Activated CD4-positive, alpha-beta T cell treated with anti-CD3 and anti-CD28 coated beads, Interleukin-2, amount 50 U/mL, for 1 hour (primary cell): ENCODE results near the gene HMOX2.

Experiments
- DNase-seq: peaks from one replicate; pipeline ENCODE4 v3.0.0-alpha.2; 2020

HMOX2 gene

GRCh38 chr16:4465977-4466779, 10.0 kb upstream of the HMOX2 start:
- peak; percentile 49 for DNase-seq

DNA sequence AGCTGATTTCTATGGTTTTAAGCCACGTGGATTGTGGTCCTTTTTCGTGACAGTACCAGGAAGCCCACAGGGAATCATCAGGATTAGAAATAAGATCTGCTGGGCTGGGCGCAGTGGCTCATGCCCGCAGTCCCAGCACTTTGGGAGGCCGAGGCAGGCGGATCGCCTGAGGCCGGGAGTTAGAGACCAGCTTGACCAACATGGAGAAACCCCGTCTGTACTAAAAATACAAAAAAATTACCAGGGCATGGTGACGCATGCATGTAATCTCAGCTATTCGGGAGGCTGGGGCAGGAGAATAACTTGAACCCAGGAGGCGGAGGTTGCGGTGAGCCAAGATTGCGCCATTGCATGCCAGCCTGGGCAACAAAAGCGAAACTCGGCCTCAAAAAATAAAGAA, 8.3 kb upstream of the HMOX2 start:
- no peak for DNase-seq

DNA sequence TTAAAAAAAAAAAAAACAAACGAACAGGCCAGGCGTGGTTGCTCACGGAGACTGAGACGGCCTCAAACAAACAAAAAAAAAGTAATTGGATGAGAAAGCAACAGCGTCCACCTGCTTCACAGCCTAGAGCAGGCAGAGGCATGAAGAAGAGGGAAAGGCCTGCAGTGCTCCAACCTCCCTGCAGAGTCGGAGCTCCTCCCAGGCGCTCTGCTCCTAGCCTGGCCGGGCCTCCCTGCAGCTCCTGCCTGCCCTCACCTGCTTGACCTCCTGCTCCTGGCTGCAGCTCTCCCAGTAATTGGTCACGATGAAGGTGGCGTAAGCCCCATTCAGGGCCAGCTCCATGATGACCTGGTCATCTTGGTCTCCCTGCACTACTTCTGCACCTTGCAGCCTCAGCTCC, 7.2 kb upstream of the HMOX2 start:
- no peak for DNase-seq

DNA sequence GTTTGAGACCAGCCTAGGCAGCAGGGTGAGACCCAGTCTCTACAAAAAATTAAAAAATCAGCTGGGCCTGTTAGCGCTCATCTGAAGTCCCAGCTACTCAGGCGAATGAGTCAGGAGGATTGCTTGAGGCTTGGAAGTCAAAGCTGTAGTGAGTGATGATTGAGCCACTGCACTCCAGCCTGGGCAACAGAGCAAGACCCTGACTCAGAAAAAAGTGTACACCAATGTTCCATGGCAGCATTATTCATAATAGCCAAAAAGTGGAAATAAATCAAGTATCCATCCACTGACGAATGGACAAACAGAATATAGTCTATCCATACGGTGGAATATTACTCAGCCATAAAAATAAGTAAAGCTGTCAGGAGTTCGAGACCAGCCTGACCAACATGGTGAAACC, 4.3 kb upstream of the HMOX2 start:
- no peak for DNase-seq

- no peak for DNase-seq
These were observed 3.3 kb upstream of the HMOX2 start for GRCh38 chr16:4472880-4473279.

- peak; percentile 76 for DNase-seq
These were observed 1.8 kb upstream of the HMOX2 start, which contains the start of gene NMRAL1 for GRCh38 chr16:4474192-4474961. TSS of gene NMRAL1 (minus strand) at chr16:4474625. CDS start at chr16:4474132, 493 bp downstream.

- no peak for DNase-seq
These were observed 1.8 kb downstream of the HMOX2 start for GRCh38 chr16:4477966-4478365.

DNA sequence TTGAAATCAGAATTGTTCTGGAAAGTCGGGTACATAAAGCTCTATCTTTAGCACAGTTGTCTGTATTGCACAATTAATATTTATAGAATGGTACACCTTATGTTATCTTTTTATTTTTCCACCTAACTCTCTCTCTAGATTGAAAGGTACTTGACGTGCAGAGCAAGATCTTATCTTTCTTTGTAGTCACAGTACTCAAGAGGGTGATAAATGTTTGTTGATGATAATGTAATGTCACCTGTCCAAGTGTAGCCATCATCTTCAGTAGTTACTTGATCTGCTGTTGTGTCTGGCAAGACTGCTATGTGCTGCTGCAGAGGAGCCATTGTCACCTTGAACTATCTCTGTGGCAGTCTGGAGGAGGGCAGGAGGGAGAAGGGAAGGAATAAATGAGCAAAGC, 5.3 kb downstream of the HMOX2 start:
- DNase-seq: no peak

- no peak for DNase-seq
These were observed 5.8 kb downstream of the HMOX2 start for GRCh38 chr16:4481963-4482362.

- no peak for DNase-seq
These were observed 10.1 kb downstream of the HMOX2 start for GRCh38 chr16:4486126-4486893.

- no peak for DNase-seq
These were observed 11.8 kb downstream of the HMOX2 start for GRCh38 chr16:4487955-4488498.

DNA sequence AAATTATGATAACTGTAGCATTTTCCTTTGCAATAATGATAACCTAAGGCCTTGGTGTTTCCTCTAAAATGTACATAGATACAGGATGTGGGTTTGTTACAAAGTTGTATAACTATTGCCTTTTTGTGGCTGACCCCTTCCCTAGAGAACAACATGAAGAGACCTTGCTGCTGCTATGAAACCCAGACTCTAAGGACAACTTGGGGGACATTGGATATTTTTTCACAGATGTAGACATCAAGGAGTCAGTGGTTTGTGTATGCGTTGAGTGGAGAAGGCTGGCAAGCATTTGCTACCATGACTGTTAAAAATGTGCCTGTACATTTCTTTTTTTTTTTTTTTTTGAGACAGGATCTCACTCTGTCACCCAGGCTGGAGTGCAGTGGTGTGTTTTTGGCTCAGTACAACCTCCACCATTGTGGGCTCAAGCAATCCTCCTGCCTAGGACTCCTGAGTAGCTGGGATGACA, 12.3 kb downstream of the HMOX2 start:
- DNase-seq: no peak

GRCh38 chr16:4489030-4489429, 12.8 kb downstream of the HMOX2 start:
- DNase-seq: no peak

DNA sequence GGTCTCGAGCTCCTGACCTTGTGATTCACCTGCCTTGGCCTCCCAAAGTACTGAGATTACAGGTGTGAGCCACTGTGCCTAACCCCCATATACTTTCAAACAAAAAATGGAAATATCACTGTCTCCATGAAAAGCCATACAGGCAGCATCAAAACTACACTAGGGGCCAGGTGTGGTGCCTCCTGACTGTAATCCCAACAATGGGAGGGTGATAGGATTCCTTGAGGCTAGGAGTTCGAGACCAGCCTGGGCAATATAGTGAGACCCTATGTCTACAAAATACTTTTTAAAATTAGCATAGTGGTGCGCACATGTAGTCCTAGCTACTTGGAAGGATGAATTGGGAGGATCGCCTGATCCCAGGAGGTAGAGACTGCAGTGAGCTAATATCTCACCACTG, 15.7 kb downstream of the HMOX2 start:
- no peak for DNase-seq

GRCh38 chr16:4494746-4495490, 18.7 kb downstream of the HMOX2 start:
- no peak for DNase-seq

GRCh38 chr16:4495766-4496165, 19.6 kb downstream of the HMOX2 start:
- DNase-seq: no peak

DNA sequence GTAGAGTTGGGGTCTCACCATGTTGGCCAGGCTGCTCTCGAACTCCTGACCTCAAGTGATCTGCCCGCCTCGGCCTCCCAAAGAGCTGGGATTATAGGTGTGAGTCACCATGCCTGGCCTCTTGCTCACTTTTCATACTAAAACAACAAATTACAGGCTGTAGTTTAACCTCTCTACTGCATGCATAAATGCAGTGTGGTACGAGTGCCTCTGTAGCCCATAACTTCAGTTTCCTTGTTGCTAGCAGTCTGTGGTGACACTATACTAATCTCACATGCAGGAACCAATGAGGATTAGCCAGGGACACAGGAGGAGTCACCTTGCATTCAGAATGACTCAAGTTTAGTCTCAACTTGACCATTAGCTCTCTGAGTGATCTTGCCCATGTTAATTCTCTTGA, 20.1 kb downstream of the HMOX2 start:
- DNase-seq: no peak

DNA sequence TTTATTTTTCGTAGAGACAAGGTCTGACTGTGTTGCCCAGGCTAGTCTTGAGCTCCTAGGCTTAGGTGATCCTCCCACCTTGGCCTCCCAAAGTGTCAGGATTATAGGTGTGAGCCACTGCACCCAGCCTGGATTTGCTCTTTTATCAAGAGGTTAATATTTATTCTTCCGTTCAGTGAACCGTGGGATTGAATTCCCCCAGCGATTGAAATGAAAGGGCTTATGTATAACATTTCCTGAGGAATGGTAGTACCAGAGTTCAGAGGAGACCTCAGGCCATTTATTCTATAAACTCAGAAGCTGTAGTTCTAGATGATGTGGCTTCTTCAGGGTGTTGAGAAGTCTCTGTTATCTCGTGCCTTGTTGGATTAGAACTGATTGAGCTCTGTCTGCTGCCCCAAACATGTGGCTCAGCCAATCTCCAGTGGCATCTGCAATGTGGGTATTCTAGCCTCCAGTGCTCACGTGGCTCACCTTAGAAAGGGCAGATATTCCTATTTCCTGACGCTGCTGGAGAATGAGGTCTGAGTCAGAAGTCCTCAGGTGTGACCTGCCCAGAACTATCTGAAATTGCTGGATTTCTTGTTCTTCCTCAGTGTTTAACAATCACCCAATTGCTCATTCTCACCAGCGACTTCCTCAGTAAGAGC, 22.5 kb downstream of the HMOX2 start:
- DNase-seq: no peak

DNA sequence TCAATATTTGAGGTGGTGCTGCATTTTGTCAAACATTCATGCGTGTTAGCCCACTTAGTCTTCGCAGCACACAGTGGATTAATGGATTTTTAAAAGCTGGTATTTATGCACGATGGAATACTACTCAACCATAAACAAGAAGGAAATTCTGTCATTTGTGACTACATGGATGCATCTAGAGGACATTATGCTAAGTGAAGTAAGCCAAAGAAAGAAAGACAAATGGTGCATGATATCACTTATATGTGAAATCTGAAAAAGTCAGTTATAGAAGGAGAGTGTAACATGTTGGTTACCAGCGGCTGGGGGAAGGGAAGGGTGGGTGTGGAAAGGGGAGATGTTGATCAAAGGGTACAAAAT, 23.0 kb downstream of the HMOX2 start:
- no peak for DNase-seq

GRCh38 chr16:4500272-4500671, 24.1 kb downstream of the HMOX2 start:
- no peak for DNase-seq

DNA sequence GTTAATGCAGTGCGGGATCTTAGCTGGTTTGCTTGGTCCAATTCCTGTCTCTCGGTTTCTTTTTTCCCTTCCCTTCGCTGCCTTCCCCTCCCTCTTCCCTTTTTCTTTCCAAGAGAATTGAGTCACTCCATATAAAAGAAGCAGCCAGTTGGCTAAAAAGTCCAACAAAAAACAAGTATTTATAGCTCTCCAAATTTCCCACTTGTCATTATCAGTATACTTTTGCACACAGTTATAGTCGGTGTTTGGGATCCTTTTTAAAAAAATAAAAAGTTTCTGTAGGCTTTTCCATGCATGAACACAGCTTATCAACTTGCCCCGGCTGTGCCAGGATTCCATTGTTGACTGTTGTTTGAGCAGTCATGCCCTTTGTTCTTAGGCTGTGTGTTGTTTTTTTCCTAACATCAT, 24.9 kb downstream of the HMOX2 start:
- DNase-seq: no peak
